ENCODE results near the gene NOTCH2. TPM values are rescaled to one million over a fixed set of nuclear protein-coding genes. Genes with fewer than 3 reads are reported as not detected.

NOTCH2 gene
- total RNA-seq, 1 experiment from 2014 or later = 61.5 TPM

GRCh38 chr1:119884711-119885110 is 184.8 kb downstream of the NOTCH2 start:
- Histone ChIP-seq H3K4me1 (ENCODE audit: insufficient read depth, low read length) (no peaks in the 10 kb centered on the region), H3K9ac (ENCODE audit: low read length) (no peak overlapping the region), H3K9me2 (replicated peaks; ENCODE audit: low read length) (no peaks in the 10 kb centered on the region), H3K27ac (ENCODE audit: low read length) (no peak overlapping the region), H3K27me3 (ENCODE audit: low read length) (no peaks in the 10 kb centered on the region), H4K20me1 (ENCODE audit: low read length) (no peaks in the 10 kb centered on the region), H3K9me3 (ENCODE audit: low read length) (no peaks in the 10 kb centered on the region), H3K4me2 (ENCODE audit: low read length) (no peak overlapping the region), H3F3A (ENCODE audit: low read length, unreplicated experiment) (no peaks in the 10 kb centered on the region), H2AFZ (ENCODE audit: low read length) (no peak overlapping the region), H3K36me3 (ENCODE audit: low read depth, low read length) (no peaks in the 10 kb centered on the region), H3K79me2 (ENCODE audit: low read length) (no peaks in the 10 kb centered on the region), H3K4me3 (ENCODE audit: low read length) (no peak overlapping the region)
- CTCF ChIA-PET = no interaction called here
- no TSS peak for BruUV-seq (replicated peaks)
- DNase-seq (no peak), ATAC-seq (no peak)
- intact Hi-C loops (cut with micrococcal nuclease) = no loop called here
- TF ChIP-seq EZH2 (IDR thresholded peaks at IDR 0.05; ENCODE audit: low read length, unreplicated experiment) (no peak), CTCF (conservative IDR thresholded peaks at IDR 0.05; ENCODE audit: low read depth, low read length) (no peak), EZH2phosphoT487 (IDR thresholded peaks at IDR 0.05; ENCODE audit: borderline replicate concordance, low read length) (no peak)
- POLR2A ChIA-PET (ENCODE audit: unreplicated experiment) = no interaction called here

- TF ChIP-seq CTCF (conservative IDR thresholded peaks at IDR 0.05; ENCODE audit: low read depth, low read length) (no peak), EZH2 (IDR thresholded peaks at IDR 0.05; ENCODE audit: low read length, unreplicated experiment) (no peak), EZH2phosphoT487 (IDR thresholded peaks at IDR 0.05; ENCODE audit: borderline replicate concordance, low read length) (no peak)
- intact Hi-C loops (cut with micrococcal nuclease) = no loop called here
These were observed 185.6 kb downstream of the NOTCH2 start for GRCh38 chr1:119883826-119884225.

GRCh38 chr1:119882132-119883049 is 187.1 kb downstream of the NOTCH2 start:
- Histone ChIP-seq H3K27ac (ENCODE audit: low read length) (no peak overlapping the region), H3F3A (ENCODE audit: low read length, unreplicated experiment) (no peaks in the 10 kb centered on the region), H3K4me3 (ENCODE audit: low read length) (no peak overlapping the region), H3K27me3 (ENCODE audit: low read length) (no peaks in the 10 kb centered on the region), H3K79me2 (ENCODE audit: low read length) (no peaks in the 10 kb centered on the region), H3K9ac (ENCODE audit: low read length) (no peak overlapping the region), H3K9me3 (ENCODE audit: low read length) (no peaks in the 10 kb centered on the region), H3K9me2 (replicated peaks; ENCODE audit: low read length) (no peaks in the 10 kb centered on the region), H3K36me3 (ENCODE audit: low read depth, low read length) (no peaks in the 10 kb centered on the region), H3K4me1 (ENCODE audit: insufficient read depth, low read length) (no peaks in the 10 kb centered on the region), H2AFZ (ENCODE audit: low read length) (no peak overlapping the region), H3K4me2 (ENCODE audit: low read length) (no peak overlapping the region), H4K20me1 (ENCODE audit: low read length) (no peaks in the 10 kb centered on the region)
- no peak for DNase-seq
- intact Hi-C loops (cut with micrococcal nuclease) = no loop called here
- no peak for TF ChIP-seq EZH2phosphoT487 (IDR thresholded peaks at IDR 0.05; ENCODE audit: borderline replicate concordance, low read length)
- BruUV-seq (replicated peaks) = no TSS peak
- CTCF ChIA-PET = no interaction called here
- POLR2A ChIA-PET (ENCODE audit: unreplicated experiment) = no interaction called here
- ATAC-seq = no peak

More at GRCh38 chr1:119883826-119884225, 185.6 kb downstream of the NOTCH2 start:
- DNase-seq (no peak), ATAC-seq (no peak)
- Histone ChIP-seq H3K4me3 (ENCODE audit: low read length) (no peak overlapping the region), H3K27ac (ENCODE audit: low read length) (no peak overlapping the region), H3K36me3 (ENCODE audit: low read depth, low read length) (no peaks in the 10 kb centered on the region), H3K9ac (ENCODE audit: low read length) (no peak overlapping the region), H3K4me1 (ENCODE audit: insufficient read depth, low read length) (no peaks in the 10 kb centered on the region), H2AFZ (ENCODE audit: low read length) (no peak overlapping the region), H4K20me1 (ENCODE audit: low read length) (no peaks in the 10 kb centered on the region), H3K4me2 (ENCODE audit: low read length) (no peak overlapping the region), H3K27me3 (ENCODE audit: low read length) (no peaks in the 10 kb centered on the region), H3F3A (ENCODE audit: low read length, unreplicated experiment) (no peaks in the 10 kb centered on the region), H3K79me2 (ENCODE audit: low read length) (no peaks in the 10 kb centered on the region), H3K9me3 (ENCODE audit: low read length) (no peaks in the 10 kb centered on the region), H3K9me2 (replicated peaks; ENCODE audit: low read length) (no peaks in the 10 kb centered on the region)
- BruUV-seq (replicated peaks) = no TSS peak
- ChIA-PET CTCF (no interaction called here), POLR2A (ENCODE audit: unreplicated experiment) (no interaction called here)

All from PC-3 (cell line).